ENCODE data around the gene ZBTB33.

ZBTB33 gene

DNA sequence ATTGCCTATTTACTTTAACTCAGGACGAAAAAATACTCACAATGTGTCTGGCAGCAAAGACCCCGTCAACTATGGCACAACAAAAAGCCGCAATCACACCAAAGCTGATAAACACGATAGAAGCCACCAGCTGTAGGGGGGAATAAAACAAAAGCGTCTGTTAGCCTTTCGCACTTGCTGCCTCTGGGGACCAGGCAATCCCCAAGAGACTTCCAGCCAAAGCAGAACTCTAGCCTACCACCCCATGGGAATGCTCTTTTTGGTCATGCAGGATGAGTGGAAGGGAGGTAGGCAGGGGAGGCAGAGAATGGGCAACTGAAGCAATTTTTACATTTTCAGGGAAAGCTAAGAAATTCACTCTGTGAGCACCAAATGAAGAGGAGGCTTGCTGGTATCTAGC lies 40.6 kb downstream of the ZBTB33 start:
- H3K4me1 ChIP-seq (ENCODE audit: insufficient read depth, low read length, poor library complexity, severe bottlenecking) = peaks cover 29% of the 10 kb centered on the region
- H3F3A ChIP-seq (ENCODE audit: low read depth) = no peaks in the 10 kb centered on the region
- no peaks in the 10 kb centered on the region for H3K9me3 ChIP-seq (ENCODE audit: insufficient read depth, low read depth, low read length)
- H3K27me3 ChIP-seq (ENCODE audit: insufficient read depth, low read length, poor library complexity, severe bottlenecking) = no peaks in the 10 kb centered on the region
- no peaks in the 10 kb centered on the region for H3K36me3 ChIP-seq (ENCODE audit: insufficient read depth, low read length)
- H2AFZ ChIP-seq (ENCODE audit: low read length) = no peak overlapping the region
- TF ChIP-seq, protein P1, sequence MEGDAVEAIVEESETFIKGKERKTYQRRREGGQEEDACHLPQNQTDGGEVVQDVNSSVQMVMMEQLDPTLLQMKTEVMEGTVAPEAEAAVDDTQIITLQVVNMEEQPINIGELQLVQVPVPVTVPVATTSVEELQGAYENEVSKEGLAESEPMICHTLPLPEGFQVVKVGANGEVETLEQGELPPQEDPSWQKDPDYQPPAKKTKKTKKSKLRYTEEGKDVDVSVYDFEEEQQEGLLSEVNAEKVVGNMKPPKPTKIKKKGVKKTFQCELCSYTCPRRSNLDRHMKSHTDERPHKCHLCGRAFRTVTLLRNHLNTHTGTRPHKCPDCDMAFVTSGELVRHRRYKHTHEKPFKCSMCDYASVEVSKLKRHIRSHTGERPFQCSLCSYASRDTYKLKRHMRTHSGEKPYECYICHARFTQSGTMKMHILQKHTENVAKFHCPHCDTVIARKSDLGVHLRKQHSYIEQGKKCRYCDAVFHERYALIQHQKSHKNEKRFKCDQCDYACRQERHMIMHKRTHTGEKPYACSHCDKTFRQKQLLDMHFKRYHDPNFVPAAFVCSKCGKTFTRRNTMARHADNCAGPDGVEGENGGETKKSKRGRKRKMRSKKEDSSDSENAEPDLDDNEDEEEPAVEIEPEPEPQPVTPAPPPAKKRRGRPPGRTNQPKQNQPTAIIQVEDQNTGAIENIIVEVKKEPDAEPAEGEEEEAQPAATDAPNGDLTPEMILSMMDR (conservative IDR thresholded peaks at IDR 0.05; ENCODE audit: low read length) = no peak
- no peak overlapping the region for H3K4me3 ChIP-seq (ENCODE audit: low read length, poor library complexity, severe bottlenecking)
- no peak overlapping the region for H3K9ac ChIP-seq (ENCODE audit: low read depth, low read length, poor library complexity, severe bottlenecking)
- H3K79me2 ChIP-seq (ENCODE audit: insufficient read depth, low read length) = no peaks in the 10 kb centered on the region
- no peak overlapping the region for H3K4me2 ChIP-seq (ENCODE audit: low read depth, low read length, poor library complexity, severe bottlenecking)
- no peaks in the 10 kb centered on the region for H3K9me2 ChIP-seq (replicated peaks; ENCODE audit: low read depth, low read length)
- H4K20me1 ChIP-seq (ENCODE audit: insufficient read depth, low read length, poor library complexity, severe bottlenecking) = no peaks in the 10 kb centered on the region

DNA sequence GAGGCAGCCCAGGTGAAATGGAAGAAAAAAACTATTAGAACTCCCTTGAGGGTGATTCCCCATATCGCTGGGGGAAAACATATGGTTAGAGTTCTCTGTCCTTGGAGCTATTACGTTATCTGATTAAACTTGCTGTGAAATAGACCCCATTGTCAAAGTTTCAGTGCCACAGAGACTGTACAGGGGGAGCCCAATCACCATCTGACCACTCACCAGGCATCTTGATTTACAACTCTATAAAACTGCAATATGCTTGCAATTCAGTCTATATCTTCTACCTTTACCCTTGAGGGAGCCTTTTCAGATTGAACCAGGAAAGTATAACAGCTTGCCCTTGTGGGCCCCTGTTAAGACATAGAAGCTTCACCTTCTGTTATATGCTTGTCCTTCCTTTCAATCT lies 42.4 kb downstream of the ZBTB33 start:
- H3K36me3 ChIP-seq (ENCODE audit: insufficient read depth, low read length) = no peaks in the 10 kb centered on the region
- H3K4me3 ChIP-seq (ENCODE audit: low read length, poor library complexity, severe bottlenecking) = no peak overlapping the region
- no peak overlapping the region for H3K9ac ChIP-seq (ENCODE audit: low read depth, low read length, poor library complexity, severe bottlenecking)
- no peaks in the 10 kb centered on the region for H3K27me3 ChIP-seq (ENCODE audit: insufficient read depth, low read length, poor library complexity, severe bottlenecking)
- no peaks in the 10 kb centered on the region for H3K9me3 ChIP-seq (ENCODE audit: insufficient read depth, low read depth, low read length)
- H4K20me1 ChIP-seq (ENCODE audit: insufficient read depth, low read length, poor library complexity, severe bottlenecking) = no peaks in the 10 kb centered on the region
- H3F3A ChIP-seq (ENCODE audit: low read depth) = no peaks in the 10 kb centered on the region
- peaks cover 24% of the 10 kb centered on the region for H3K4me1 ChIP-seq (ENCODE audit: insufficient read depth, low read length, poor library complexity, severe bottlenecking)
- TF ChIP-seq, protein P1 (conservative IDR thresholded peaks at IDR 0.05; ENCODE audit: low read length) = 0 out of 2 replicates have a peak, but pooled peaks have one; percentile 12
- no peak for TF ChIP-seq EZH2phosphoT487 (IDR thresholded peaks at IDR 0.05; ENCODE audit: borderline replicate concordance)
- peak overlapping the region; percentile 11 for H3K4me2 ChIP-seq (ENCODE audit: low read depth, low read length, poor library complexity, severe bottlenecking)
- no peaks in the 10 kb centered on the region for H3K9me2 ChIP-seq (replicated peaks; ENCODE audit: low read depth, low read length)
- no peak overlapping the region for H2AFZ ChIP-seq (ENCODE audit: low read length)
- H3K79me2 ChIP-seq (ENCODE audit: insufficient read depth, low read length) = no peaks in the 10 kb centered on the region

DNA sequence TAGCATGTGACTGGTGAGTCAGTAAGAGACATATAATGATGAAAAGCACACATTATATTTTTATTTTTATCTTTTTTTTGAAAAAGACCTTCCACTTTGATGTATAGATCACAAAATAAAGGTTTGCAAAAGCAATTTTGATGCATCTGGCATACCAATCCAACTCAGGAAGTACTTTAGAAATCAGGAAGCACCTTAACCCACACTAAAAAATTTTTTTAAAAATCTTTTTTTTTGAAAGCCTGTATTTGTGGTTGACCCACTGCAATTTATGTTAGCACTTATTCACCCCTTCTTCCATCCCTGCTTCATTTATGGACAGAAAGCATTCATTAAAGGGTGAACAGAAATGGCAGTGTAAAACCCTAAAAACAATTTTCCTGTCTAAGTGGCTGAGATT lies 44.0 kb downstream of the ZBTB33 start:
- Histone ChIP-seq H3K36me3 (ENCODE audit: insufficient read depth, low read length) (no peaks in the 10 kb centered on the region), H3K9ac (ENCODE audit: low read depth, low read length, poor library complexity, severe bottlenecking) (no peak overlapping the region), H3K79me2 (ENCODE audit: insufficient read depth, low read length) (no peaks in the 10 kb centered on the region), H3K9me2 (replicated peaks; ENCODE audit: low read depth, low read length) (no peaks in the 10 kb centered on the region), H3K4me2 (ENCODE audit: low read depth, low read length, poor library complexity, severe bottlenecking) (peak overlapping the region; percentile 55), H4K20me1 (ENCODE audit: insufficient read depth, low read length, poor library complexity, severe bottlenecking) (no peaks in the 10 kb centered on the region), H3K9me3 (ENCODE audit: insufficient read depth, low read depth, low read length) (no peaks in the 10 kb centered on the region), H3F3A (ENCODE audit: low read depth) (no peaks in the 10 kb centered on the region), H3K4me3 (ENCODE audit: low read length, poor library complexity, severe bottlenecking) (peak overlapping the region; percentile 22), H3K4me1 (ENCODE audit: insufficient read depth, low read length, poor library complexity, severe bottlenecking) (peaks cover 24% of the 10 kb centered on the region), H3K27me3 (ENCODE audit: insufficient read depth, low read length, poor library complexity, severe bottlenecking) (no peaks in the 10 kb centered on the region), H2AFZ (ENCODE audit: low read length) (no peak overlapping the region)
- no peak for TF ChIP-seq EZH2phosphoT487 (IDR thresholded peaks at IDR 0.05; ENCODE audit: borderline replicate concordance)
- TF ChIP-seq, protein P1 (conservative IDR thresholded peaks at IDR 0.05; ENCODE audit: low read length) = no peak

Data from Loucy (cell line).